ENCODE results near the gene NXPH3.
A peak's percentile ranks its signal among the peaks of the same experiment; 100 is the strongest.
"Not testable (repeated sequence)": the region's sequence is repeated elsewhere in the genome, so short reads cannot be mapped to it uniquely, and the experiment has no call there.

NXPH3 gene

DNA sequence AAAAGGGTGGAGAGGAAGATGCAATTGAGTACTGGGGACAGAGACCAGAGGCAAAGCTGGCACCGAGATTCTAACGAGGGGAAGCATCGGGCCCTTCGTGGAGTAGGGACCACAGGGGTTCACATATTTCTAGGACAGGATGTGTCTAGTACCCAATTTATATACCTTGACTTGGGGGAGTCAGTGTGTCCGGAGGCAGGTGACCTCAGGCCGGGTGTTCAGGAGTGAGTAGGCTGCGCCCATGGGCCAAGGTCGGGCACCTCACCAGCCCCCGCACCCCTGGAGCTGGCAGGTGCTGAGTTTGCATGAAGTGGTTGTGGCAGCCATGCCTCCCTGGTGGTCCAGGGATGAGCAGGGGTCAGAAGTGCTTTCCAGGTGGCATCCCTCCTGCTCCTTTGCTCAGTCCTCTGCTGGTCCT, 8.6 kb upstream of the NXPH3 start:
- no peak for TF ChIP-seq GABPA (IDR thresholded peaks at IDR 0.05; ENCODE audit: low read depth)
- no peak for TF ChIP-seq POLR2AphosphoS5 (IDR thresholded peaks at IDR 0.05; ENCODE audit: low read depth)
- TF ChIP-seq, protein P1, sequence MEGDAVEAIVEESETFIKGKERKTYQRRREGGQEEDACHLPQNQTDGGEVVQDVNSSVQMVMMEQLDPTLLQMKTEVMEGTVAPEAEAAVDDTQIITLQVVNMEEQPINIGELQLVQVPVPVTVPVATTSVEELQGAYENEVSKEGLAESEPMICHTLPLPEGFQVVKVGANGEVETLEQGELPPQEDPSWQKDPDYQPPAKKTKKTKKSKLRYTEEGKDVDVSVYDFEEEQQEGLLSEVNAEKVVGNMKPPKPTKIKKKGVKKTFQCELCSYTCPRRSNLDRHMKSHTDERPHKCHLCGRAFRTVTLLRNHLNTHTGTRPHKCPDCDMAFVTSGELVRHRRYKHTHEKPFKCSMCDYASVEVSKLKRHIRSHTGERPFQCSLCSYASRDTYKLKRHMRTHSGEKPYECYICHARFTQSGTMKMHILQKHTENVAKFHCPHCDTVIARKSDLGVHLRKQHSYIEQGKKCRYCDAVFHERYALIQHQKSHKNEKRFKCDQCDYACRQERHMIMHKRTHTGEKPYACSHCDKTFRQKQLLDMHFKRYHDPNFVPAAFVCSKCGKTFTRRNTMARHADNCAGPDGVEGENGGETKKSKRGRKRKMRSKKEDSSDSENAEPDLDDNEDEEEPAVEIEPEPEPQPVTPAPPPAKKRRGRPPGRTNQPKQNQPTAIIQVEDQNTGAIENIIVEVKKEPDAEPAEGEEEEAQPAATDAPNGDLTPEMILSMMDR (IDR thresholded peaks at IDR 0.05; ENCODE audit: insufficient read depth, low read length), result no peak
- no peak for TF ChIP-seq SPI1 (IDR thresholded peaks at IDR 0.05; ENCODE audit: borderline replicate concordance, low read depth)
- TF ChIP-seq, protein P2, sequence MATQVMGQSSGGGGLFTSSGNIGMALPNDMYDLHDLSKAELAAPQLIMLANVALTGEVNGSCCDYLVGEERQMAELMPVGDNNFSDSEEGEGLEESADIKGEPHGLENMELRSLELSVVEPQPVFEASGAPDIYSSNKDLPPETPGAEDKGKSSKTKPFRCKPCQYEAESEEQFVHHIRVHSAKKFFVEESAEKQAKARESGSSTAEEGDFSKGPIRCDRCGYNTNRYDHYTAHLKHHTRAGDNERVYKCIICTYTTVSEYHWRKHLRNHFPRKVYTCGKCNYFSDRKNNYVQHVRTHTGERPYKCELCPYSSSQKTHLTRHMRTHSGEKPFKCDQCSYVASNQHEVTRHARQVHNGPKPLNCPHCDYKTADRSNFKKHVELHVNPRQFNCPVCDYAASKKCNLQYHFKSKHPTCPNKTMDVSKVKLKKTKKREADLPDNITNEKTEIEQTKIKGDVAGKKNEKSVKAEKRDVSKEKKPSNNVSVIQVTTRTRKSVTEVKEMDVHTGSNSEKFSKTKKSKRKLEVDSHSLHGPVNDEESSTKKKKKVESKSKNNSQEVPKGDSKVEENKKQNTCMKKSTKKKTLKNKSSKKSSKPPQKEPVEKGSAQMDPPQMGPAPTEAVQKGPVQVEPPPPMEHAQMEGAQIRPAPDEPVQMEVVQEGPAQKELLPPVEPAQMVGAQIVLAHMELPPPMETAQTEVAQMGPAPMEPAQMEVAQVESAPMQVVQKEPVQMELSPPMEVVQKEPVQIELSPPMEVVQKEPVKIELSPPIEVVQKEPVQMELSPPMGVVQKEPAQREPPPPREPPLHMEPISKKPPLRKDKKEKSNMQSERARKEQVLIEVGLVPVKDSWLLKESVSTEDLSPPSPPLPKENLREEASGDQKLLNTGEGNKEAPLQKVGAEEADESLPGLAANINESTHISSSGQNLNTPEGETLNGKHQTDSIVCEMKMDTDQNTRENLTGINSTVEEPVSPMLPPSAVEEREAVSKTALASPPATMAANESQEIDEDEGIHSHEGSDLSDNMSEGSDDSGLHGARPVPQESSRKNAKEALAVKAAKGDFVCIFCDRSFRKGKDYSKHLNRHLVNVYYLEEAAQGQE (IDR thresholded peaks at IDR 0.05; ENCODE audit: insufficient replicate concordance, low read depth), result no peak
- no peak overlapping the region for H3K4me3 ChIP-seq (replicated peaks; ENCODE audit: insufficient read depth, low read length)

DNA sequence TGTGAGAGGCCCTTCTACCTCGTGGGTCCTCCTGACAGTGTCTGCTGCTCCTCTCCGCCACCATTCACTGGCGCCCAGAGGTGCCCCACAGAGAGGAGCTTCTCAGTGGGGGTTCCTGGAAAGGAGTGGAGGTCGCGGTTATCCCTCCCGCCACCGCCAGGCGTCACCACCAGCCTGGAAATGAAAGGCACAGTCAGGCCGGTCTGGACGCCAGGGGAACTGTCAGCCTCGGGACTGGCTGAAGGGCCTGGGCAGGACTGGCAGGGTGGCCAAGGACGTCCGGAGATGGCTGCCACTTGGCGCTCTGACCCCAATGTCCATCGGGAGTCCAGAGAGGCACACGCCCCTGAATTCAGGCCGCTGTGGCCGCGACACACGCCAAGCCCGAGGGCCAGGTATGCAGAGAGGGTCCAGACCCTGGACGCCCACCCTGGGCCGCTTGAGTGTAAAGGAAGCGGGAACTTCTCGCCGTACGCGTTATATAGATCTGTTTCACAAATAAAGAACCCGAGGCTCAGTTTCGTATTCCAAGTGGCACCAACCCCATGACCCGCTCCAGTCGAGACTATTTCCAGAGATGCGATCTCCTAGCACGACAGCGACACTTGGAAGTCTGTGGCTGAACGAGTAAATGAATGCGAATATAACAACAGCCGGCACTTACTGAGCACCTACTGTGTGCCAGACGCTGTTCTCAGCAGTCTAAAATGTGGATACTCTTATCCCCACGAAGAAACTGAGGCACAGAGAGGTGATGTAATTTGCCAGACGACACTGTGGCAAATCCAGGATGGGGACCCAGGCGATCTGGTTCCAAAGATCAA, 7.6 kb upstream of the NXPH3 start:
- peak in 1 of 2 experiments; percentile 85 for DNase-seq (ENCODE audit: low read depth in 1 of 2, low spot score in 1 of 2)
- TF ChIP-seq SPI1 (IDR thresholded peaks at IDR 0.05; ENCODE audit: borderline replicate concordance, low read depth), result no peak
- TF ChIP-seq, protein P1 (IDR thresholded peaks at IDR 0.05; ENCODE audit: insufficient read depth, low read length), result peak; percentile 66
- no peak overlapping the region for H3K27ac ChIP-seq (replicated peaks)
- peak overlapping the region; percentile 37 for H3K4me3 ChIP-seq (replicated peaks; ENCODE audit: insufficient read depth, low read length)
- peaks cover 23% of the 10 kb centered on the region for H3K27me3 ChIP-seq (ENCODE audit: insufficient read depth, poor library complexity, severe bottlenecking)

More for the DNA sequence above, 8.6 kb upstream of the NXPH3 start:
- peaks cover 21% of the 10 kb centered on the region for H3K27me3 ChIP-seq (ENCODE audit: insufficient read depth, poor library complexity, severe bottlenecking)
- no peak for DNase-seq (ENCODE audit: low read depth in 1 of 2, low spot score in 1 of 2)
- no peak overlapping the region for H3K27ac ChIP-seq (replicated peaks)

DNA sequence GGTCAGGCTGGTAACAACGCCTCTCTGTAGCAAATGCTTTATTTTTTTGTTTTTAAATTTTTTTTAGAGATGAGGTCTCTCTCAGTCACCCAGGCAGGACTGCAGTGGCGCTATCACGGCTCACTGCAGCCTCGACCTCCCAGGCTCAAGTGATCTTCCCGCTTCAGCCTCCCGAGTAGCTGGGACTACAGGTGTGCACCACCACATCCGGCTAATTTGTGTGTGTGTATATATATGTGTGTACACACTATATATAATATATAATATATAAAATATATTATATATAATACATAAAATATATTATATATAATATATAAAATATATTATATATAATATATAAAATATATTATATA, 7.0 kb upstream of the NXPH3 start:
- not testable (repeated sequence) for H3K27ac ChIP-seq (replicated peaks); DNase-seq (ENCODE audit: low read depth in 1 of 2, low spot score in 1 of 2); H3K4me3 ChIP-seq (replicated peaks; ENCODE audit: insufficient read depth, low read length)
- peaks cover 24% of the 10 kb centered on the region for H3K27me3 ChIP-seq (ENCODE audit: insufficient read depth, poor library complexity, severe bottlenecking)

DNA sequence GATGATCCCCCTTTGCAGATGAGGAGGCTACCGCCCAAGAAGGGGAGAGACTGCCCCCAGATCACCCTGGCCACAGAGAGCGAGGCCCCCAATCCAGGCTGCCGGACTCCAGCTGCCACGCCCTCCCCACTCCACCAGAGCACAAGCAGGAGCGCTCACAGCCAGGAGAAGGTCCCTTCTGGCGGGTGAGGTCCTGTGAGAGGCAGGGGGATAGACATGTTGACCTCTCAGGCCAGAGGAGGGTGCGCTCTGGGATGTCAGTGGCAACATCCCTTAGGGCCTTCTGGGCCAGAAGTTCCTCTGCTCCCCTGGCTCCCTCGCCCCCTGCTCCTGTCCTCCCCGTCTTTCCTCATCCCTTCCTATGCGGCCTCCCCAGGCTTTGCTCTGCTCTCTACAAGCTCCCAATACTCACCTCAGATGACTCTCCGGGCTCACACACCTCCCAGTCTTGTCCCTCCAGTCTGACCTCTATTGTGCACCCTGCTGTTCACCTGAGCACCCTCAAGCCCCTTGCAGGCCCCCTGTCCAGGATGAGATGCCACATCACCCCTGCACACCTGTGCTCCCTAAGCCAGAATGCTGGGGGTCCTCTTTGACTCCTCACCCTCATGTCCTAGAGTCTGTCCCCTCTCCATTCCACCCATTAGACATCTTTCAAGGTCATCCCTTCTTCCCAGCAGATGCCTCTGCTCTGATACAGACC, 5.0 kb upstream of the NXPH3 start:
- TF ChIP-seq SPI1 (IDR thresholded peaks at IDR 0.05; ENCODE audit: borderline replicate concordance, low read depth), result no peak
- TF ChIP-seq, protein P1 (IDR thresholded peaks at IDR 0.05; ENCODE audit: insufficient read depth, low read length), result no peak
- TF ChIP-seq GABPA (IDR thresholded peaks at IDR 0.05; ENCODE audit: low read depth), result no peak
- TF ChIP-seq, protein P2 (IDR thresholded peaks at IDR 0.05; ENCODE audit: insufficient replicate concordance, low read depth), result no peak
- no peak for TF ChIP-seq POLR2AphosphoS5 (IDR thresholded peaks at IDR 0.05; ENCODE audit: low read depth)

More for the DNA sequence above, 5.0 kb upstream of the NXPH3 start:
- Histone ChIP-seq H3K27me3 (ENCODE audit: insufficient read depth, poor library complexity, severe bottlenecking) (peaks cover 13% of the 10 kb centered on the region), H3K4me3 (replicated peaks; ENCODE audit: insufficient read depth, low read length) (no peak overlapping the region), H3K27ac (replicated peaks) (no peak overlapping the region)
- no peak for DNase-seq (ENCODE audit: low read depth in 1 of 2, low spot score in 1 of 2)

All from HL-60 (cell line).